ENCODE data around the gene CTSA. TPM values are rescaled to one million over a fixed set of nuclear protein-coding genes. Genes with fewer than 3 reads are reported as not detected.

The CTSA gene
- total RNA-seq, 1 experiment from 2014 or later: 282 TPM

- Histone ChIP-seq H3K4me1 (no peaks in the 10 kb centered on the region), H3K4me3 (ENCODE audit: low read depth, low read length) (no peak overlapping the region), H3K27me3 (replicated peaks; ENCODE audit: control insufficient read depth, insufficient read depth, low read length) (no peaks in the 10 kb centered on the region), H3K36me3 (ENCODE audit: control insufficient read depth, insufficient read depth, low read length) (peaks cover 7% of the 10 kb centered on the region), H3K9me3 (no peaks in the 10 kb centered on the region)
- no peak overlapping the region for H3K27ac Mint-ChIP-seq (ENCODE audit: unreplicated experiment)
- TF ChIP-seq CTCF (IDR thresholded peaks at IDR 0.05; ENCODE audit: insufficient read depth in 1 of 2, low read depth in 1 of 2, low read length in 1 of 2, severe bottlenecking in 1 of 2, unreplicated experiment in 1 of 2): no peak
- peaks cover 29% of the 10 kb centered on the region for H3K36me3 Mint-ChIP-seq (ENCODE audit: insufficient read depth, unreplicated experiment)
- H3K4me3 Mint-ChIP-seq (ENCODE audit: unreplicated experiment): peak overlapping the region; percentile 96
- ChIA-PET CTCF (interaction anchor here (0.9 to 2.2 kb wide), 3 partner anchors 8 to 87 kb away, joined by 3 to 34 read pairs (median 4); partner anchors contain the start of genes CTSA and NEURL2), POLR2A (interaction anchor here (0.7 to 2.2 kb wide), 2 partner anchors 10 to 52 kb away, joined by 3 to 30 read pairs; partner anchors contain the start of gene PCIF1)
- no TSS peak for BruUV-seq (replicated peaks)
- H3K27me3 Mint-ChIP-seq (ENCODE audit: insufficient read depth, unreplicated experiment): no peaks in the 10 kb centered on the region
- H3K9me3 Mint-ChIP-seq (ENCODE audit: unreplicated experiment): no peaks in the 10 kb centered on the region
- intact Hi-C loops (cut with micrococcal nuclease; ENCODE audit: unreplicated experiment): no loop called here
- no peak for DNase-seq
- peaks cover 19% of the 10 kb centered on the region for H3K4me1 Mint-ChIP-seq (ENCODE audit: low read depth, unreplicated experiment)
These were observed 8.6 kb upstream of the CTSA start for GRCh38 chr20:45882469-45883099.

GRCh38 chr20:45883100-45883469 lies 8.1 kb upstream of the CTSA start:
- H3K36me3 Mint-ChIP-seq (ENCODE audit: insufficient read depth, unreplicated experiment): peaks cover 29% of the 10 kb centered on the region
- Histone ChIP-seq H3K9me3 (no peaks in the 10 kb centered on the region), H3K36me3 (ENCODE audit: control insufficient read depth, insufficient read depth, low read length) (peaks cover 4% of the 10 kb centered on the region), H3K4me3 (ENCODE audit: low read depth, low read length) (no peak overlapping the region), H3K4me1 (no peaks in the 10 kb centered on the region), H3K27me3 (replicated peaks; ENCODE audit: control insufficient read depth, insufficient read depth, low read length) (no peaks in the 10 kb centered on the region)
- ChIA-PET POLR2A (interaction anchor here (0.7 kb wide), 1 partner anchor 11 kb away, joined by 3 read pairs; no protein-coding TSS in a partner anchor), CTCF (no interaction called here)
- no peak for DNase-seq
- peaks cover 19% of the 10 kb centered on the region for H3K4me1 Mint-ChIP-seq (ENCODE audit: low read depth, unreplicated experiment)
- intact Hi-C loops (cut with micrococcal nuclease; ENCODE audit: unreplicated experiment): no loop called here
- no peaks in the 10 kb centered on the region for H3K27me3 Mint-ChIP-seq (ENCODE audit: insufficient read depth, unreplicated experiment)
- no TSS peak for BruUV-seq (replicated peaks)
- no peak for TF ChIP-seq CTCF (IDR thresholded peaks at IDR 0.05; ENCODE audit: insufficient read depth in 1 of 2, low read depth in 1 of 2, low read length in 1 of 2, severe bottlenecking in 1 of 2, unreplicated experiment in 1 of 2)
- no peaks in the 10 kb centered on the region for H3K9me3 Mint-ChIP-seq (ENCODE audit: unreplicated experiment)
- no peak overlapping the region for H3K27ac Mint-ChIP-seq (ENCODE audit: unreplicated experiment)
- H3K4me3 Mint-ChIP-seq (ENCODE audit: unreplicated experiment): peak overlapping the region; percentile 96

GRCh38 chr20:45886590-45887345 lies 4.4 kb upstream of the CTSA start:
- Histone ChIP-seq H3K4me3 (ENCODE audit: low read depth, low read length) (no peak overlapping the region), H3K9me3 (no peaks in the 10 kb centered on the region), H3K27me3 (replicated peaks; ENCODE audit: control insufficient read depth, insufficient read depth, low read length) (no peaks in the 10 kb centered on the region), H3K36me3 (ENCODE audit: control insufficient read depth, insufficient read depth, low read length) (peaks cover 6% of the 10 kb centered on the region), H3K4me1 (peaks cover 2% of the 10 kb centered on the region)
- DNase-seq: no peak
- POLR2A ChIA-PET: interaction anchor here (1.3 kb wide), 1 partner anchor 15 kb away, joined by 3 read pairs; no protein-coding TSS in a partner anchor
- intact Hi-C loops (cut with micrococcal nuclease; ENCODE audit: unreplicated experiment): no loop called here
- CTCF ChIA-PET: no interaction called here
- H3K9me3 Mint-ChIP-seq (ENCODE audit: unreplicated experiment): no peaks in the 10 kb centered on the region
- H3K4me1 Mint-ChIP-seq (ENCODE audit: low read depth, unreplicated experiment): peaks cover 20% of the 10 kb centered on the region
- no peak overlapping the region for H3K27ac Mint-ChIP-seq (ENCODE audit: unreplicated experiment)
- no TSS peak for BruUV-seq (replicated peaks)
- H3K36me3 Mint-ChIP-seq (ENCODE audit: insufficient read depth, unreplicated experiment): peaks cover 41% of the 10 kb centered on the region
- no peak overlapping the region for H3K4me3 Mint-ChIP-seq (ENCODE audit: unreplicated experiment)
- no peaks in the 10 kb centered on the region for H3K27me3 Mint-ChIP-seq (ENCODE audit: insufficient read depth, unreplicated experiment)
- TF ChIP-seq CTCF (IDR thresholded peaks at IDR 0.05; ENCODE audit: insufficient read depth in 1 of 2, low read depth in 1 of 2, low read length in 1 of 2, severe bottlenecking in 1 of 2, unreplicated experiment in 1 of 2): no peak

Data from Caco-2 (cell line).